Mononuclear cell (primary cell): ENCODE data around the gene GLB1L2. TPM values are rescaled to one million over a fixed set of nuclear protein-coding genes. Genes with fewer than 3 reads are reported as not detected.
"Not testable (repeated sequence)": the region's sequence is repeated elsewhere in the genome, so short reads cannot be mapped to it uniquely, and the experiment has no call there.

ENCODE experiments used
- H3K27me3 ChIP-seq: 2 replicates; pipeline ENCODE4 v1.6.0; 2011; ENCODE audit warnings: low read length, control low read depth; ENCODE audit not compliant: insufficient read depth
- H3K4me1 ChIP-seq: 2 replicates; pipeline ENCODE4 v1.5.1; 2011; ENCODE audit warnings: mild to moderate bottlenecking, low read length, control low read depth; ENCODE audit not compliant: insufficient read depth
- H3K4me3 ChIP-seq: 2 replicates; pipeline ENCODE4 v1.5.1; 2011; ENCODE audit warnings: mild to moderate bottlenecking, low read length, moderate library complexity
- H3K9me3 ChIP-seq: 2 replicates; pipeline ENCODE4 v1.5.1; 2011; ENCODE audit warnings: low read depth, mild to moderate bottlenecking, control low read depth, low read length
- total RNA-seq: library from RNA; depleted of rRNA; stranded (reverse); fragments of >200 nt; gene quantifications from one replicate; pipeline ENCODE4 v1.2.3, GENCODE V29; 2012

Gene GLB1L2
- total RNA-seq, 1 donor: 0.42 TPM

DNA sequence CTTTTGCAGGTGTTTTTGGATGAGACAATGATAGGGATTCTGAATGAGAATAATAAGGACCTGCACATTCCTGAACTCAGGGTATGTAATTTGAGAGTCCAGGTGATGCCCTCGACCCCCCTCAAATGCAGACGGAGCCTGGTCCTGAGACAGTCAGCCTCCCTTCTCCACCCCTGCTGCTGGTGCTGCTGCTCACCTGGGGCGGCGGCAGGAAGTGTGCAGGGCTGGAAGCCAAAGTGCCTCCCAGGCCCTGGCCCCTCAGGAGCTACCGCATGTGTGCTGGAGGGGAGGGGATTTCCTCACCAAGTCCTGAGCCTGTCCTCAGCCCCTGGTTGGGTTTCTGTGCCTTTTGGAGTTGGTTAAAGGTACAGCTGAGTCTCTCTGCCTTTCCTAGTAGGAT, 19.0 kb upstream of the GLB1L2 start:
- H3K27me3 ChIP-seq: peaks cover 4% of the 10 kb centered on the region
- H3K4me3 ChIP-seq: no peak overlapping the region
- peaks cover 15% of the 10 kb centered on the region for H3K9me3 ChIP-seq
- no peaks in the 10 kb centered on the region for H3K4me1 ChIP-seq

DNA sequence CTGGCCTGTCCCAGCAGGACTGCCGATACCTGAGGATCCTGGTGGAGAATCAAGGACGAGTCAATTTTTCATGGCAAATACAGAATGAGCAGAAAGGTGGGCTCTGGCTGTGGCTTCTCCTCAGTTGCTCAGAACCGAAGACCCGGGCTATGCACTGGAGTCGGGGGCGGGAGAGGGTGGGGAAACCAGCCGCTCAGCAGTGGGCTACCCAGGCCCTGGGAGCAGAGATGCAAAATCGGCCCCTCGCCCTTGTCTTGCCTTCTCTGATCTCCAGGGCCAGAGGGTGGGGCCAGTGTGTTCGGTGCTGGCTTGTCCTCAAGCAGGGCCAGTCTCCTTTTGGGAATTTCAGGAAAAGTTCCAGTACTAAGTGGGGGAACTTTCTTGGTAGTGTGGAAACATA, 18.4 kb upstream of the GLB1L2 start:
- Histone ChIP-seq H3K4me3 (no peak overlapping the region), H3K9me3 (peaks cover 15% of the 10 kb centered on the region), H3K4me1 (no peaks in the 10 kb centered on the region), H3K27me3 (peaks cover 4% of the 10 kb centered on the region)

DNA sequence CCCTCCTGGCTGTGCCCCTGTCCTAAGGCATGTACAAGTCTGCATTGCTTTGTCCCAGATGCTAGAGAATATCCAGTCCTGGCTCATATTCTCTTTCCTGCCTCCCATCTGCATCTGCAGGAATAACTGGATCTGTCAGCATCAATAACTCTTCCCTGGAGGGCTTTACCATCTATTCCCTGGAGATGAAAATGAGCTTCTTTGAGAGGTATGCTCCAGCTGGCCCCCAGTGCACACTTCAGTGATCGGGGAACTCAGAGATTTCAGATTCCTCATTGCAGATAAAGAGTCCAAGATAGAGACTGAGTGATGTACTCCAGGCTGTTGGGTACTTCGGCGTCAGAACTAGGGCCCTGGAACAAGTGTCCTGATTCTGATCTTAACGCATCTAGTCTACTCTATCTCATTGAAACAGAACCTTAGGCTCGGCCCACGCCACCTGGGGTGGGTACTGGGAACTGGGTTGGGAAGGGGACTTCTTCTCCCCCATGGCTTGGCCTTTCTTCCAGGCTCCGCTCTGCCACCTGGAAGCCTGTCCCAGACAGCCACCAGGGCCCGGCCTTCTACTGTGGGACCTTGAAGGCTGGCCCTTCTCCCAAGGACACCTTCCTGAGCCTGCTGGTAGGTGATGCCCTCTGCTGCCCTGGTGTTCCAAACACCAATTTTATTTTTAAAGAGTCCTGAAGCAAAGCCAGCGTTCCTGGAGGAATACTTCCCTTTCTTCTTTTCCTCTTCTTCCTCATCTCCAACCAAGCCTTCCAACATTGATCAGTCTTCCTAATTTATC, 17.8 kb upstream of the GLB1L2 start:
- H3K27me3 ChIP-seq: peaks cover 4% of the 10 kb centered on the region
- no peak overlapping the region for H3K4me3 ChIP-seq
- H3K4me1 ChIP-seq: no peaks in the 10 kb centered on the region
- H3K9me3 ChIP-seq: peaks cover 15% of the 10 kb centered on the region

DNA sequence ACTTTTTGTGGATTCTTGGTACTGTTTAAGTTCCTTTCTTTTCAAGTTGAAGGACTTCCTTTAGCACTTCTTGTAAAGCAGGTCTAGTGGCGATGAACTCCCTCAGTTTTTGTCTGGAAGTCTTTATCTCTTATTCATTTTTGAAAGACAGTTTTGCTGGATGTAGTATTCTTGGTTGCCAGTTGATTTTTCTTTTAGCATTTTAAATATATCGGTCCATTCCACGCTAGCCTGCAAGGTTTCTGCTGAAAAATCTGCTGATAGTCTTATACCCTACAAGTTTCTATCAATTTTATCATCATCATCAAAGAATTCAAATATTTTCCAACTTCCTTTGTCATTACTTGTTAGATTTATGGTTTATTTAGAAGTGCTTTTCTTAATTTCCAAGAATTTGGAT, 14.7 kb upstream of the GLB1L2 start:
- no peaks in the 10 kb centered on the region for H3K4me1 ChIP-seq
- H3K4me3 ChIP-seq: no peak overlapping the region
- H3K27me3 ChIP-seq: peaks cover 4% of the 10 kb centered on the region
- H3K9me3 ChIP-seq: peaks cover 21% of the 10 kb centered on the region

DNA sequence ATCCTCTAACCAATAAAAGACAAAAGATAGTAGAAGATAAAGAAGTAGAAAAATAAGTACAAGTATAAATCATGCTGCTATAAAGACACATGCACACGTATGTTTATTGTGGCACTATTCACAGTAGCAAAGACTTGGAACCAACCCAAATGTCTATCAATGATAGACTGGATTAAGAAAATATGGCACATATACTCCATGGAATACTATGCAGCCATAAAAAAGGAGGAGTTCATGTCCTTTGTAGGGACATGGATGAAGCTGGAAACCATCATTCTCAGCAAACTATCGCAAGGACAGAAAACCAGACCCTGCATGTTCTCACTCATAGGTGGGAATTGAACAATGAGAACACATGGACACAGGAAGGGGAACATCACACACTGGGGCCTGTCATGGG, 10.4 kb upstream of the GLB1L2 start:
- H3K9me3 ChIP-seq: peaks cover 19% of the 10 kb centered on the region
- H3K4me3 ChIP-seq, H3K27me3 ChIP-seq, H3K4me1 ChIP-seq: not testable (repeated sequence)

DNA sequence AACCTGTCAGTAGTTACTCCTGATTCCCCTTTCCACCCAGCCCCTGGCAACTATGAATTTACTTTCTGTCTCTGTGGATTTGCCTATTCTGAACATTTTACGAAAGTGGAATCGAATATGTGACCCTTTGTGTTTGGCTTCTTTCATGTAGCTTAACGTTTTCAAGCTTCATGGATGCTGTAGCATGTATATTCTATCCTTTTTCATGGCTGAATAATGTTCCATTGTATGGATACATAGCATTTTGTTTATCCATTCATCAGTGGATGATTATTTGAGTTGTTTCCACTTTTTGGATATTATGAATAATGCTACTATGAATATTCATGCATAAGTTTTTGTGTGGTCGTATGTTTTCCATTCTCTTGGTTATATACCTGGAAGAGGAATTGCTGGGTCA, 9.2 kb upstream of the GLB1L2 start:
- H3K4me1 ChIP-seq: no peaks in the 10 kb centered on the region
- no peaks in the 10 kb centered on the region for H3K27me3 ChIP-seq
- peaks cover 7% of the 10 kb centered on the region for H3K9me3 ChIP-seq
- H3K4me3 ChIP-seq: no peak overlapping the region

DNA sequence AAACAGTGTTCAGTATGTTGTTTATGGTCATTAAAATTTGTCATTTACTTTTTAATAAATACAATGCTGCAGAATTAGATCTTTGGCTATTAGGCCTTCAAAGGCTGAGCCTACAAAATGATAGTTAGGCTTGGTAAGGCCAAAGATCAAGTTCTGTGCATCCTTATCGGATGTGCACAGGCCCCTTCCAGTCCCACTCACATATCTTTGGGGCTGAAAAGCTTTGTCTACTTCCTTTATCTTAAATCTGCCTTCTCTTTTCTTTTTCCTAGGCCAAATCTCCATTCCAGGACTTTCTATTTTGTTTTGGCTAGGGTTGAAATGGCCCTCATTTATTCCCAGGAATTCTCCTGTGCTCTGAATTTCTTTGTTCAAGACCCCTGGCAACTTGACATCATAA, 3.4 kb upstream of the GLB1L2 start:
- H3K9me3 ChIP-seq: no peaks in the 10 kb centered on the region
- no peak overlapping the region for H3K4me3 ChIP-seq
- peaks cover 8% of the 10 kb centered on the region for H3K4me1 ChIP-seq
- peaks cover 29% of the 10 kb centered on the region for H3K27me3 ChIP-seq

DNA sequence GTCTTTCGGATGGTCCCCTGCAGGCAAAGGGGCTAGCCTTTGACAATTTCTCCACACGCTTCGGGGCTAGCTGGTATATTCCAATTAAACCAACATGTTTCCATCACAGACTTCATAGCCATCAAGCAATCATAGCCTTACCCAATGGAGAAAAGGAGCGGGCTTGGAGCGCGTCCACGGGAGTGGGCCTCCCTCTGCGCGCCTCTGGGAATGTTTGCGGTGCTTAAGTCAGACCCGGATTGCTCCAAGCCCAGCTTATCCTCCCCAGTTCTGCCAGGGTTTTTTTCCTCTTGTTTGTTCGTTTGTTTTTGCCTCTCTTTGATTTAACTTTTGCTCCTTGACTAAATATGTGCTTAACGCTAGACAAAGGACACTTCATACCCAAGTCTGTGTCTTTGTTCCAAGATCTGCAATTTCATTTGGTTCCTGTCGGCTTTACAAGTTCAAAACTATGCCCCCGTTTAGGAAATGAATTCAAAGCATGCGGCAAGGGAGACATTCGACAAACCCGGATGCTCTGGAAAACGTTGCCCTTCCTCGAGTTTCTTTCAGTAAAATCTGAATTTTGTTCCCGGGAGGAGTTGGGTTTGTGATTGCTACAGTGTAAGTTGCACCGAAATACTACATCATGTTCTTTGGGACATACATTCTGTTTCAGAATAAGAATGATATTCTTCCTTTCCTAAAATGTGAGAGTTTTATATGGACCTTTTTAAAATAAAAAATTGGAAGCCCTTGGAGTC, 1.0 kb upstream of the GLB1L2 start:
- peaks cover 8% of the 10 kb centered on the region for H3K4me1 ChIP-seq
- H3K4me3 ChIP-seq: no peak overlapping the region
- peaks cover 29% of the 10 kb centered on the region for H3K27me3 ChIP-seq
- no peaks in the 10 kb centered on the region for H3K9me3 ChIP-seq

DNA sequence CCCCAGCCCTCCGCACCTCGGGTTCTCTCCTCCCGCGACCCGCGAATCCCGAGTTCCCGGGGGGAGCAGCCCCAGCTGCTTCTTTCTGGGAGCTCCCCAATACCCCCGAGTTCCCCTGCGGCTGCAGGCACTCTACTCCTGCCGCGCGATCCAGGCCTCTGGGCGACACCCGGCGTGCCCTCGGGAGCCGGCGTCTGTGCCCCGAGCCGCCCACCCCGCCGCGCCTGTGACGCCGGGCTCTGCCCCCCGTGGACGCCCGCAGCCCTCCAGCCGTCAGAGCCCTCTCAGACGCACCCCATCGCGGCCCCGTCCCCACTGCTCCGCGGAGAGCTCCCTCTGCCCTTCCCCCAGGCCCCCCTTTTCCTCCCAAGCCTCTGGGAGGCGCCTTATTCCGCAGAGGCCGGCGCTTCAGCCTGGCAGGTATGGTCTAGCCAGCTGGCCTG, 422 bp downstream of the GLB1L2 start:
- H3K4me3 ChIP-seq: peak overlapping the region; percentile 36
- peaks cover 29% of the 10 kb centered on the region for H3K27me3 ChIP-seq
- peaks cover 8% of the 10 kb centered on the region for H3K4me1 ChIP-seq
- H3K9me3 ChIP-seq: no peaks in the 10 kb centered on the region

DNA sequence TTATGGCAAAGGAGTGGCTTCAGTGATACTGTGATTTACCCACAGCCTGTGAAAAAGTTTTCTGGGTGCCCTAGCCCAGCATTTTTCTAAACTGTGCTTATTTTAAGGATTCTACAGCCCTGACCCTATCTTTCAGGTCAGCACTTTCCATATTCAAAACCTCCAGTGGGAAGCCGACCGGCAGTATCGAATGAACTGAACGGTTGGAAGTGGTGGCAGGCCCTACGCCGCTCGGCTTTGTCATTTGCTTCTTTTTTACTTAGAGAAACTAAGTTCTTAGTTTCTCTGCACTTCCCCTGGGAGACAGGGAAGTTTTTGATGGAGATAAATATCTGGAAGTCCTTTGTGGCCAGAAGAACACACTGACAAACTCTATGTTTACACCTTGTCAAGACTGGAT, 994 bp downstream of the GLB1L2 start:
- Histone ChIP-seq H3K9me3 (no peaks in the 10 kb centered on the region), H3K4me3 (no peak overlapping the region), H3K27me3 (peaks cover 29% of the 10 kb centered on the region), H3K4me1 (peaks cover 8% of the 10 kb centered on the region)

DNA sequence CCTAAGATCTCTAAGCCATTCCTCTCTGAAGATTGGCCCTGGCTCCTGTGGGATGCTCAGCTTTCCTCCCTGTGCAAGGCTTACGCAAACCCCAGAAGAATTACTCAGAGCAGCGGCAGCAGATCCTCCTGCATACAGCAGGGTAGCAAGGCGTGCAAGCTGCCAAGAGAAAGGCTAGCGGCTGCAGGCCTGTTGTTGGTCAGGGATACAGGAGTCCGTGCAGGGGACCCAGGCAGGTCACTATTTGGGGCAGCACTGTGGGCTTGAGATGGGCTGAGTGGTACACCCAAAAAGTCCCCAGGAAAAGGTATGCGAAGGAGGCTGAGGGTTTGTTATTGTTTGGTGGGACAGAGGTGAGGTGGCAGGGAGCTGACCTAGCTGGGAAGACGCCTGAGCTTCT, 1.5 kb downstream of the GLB1L2 start:
- Histone ChIP-seq H3K4me3 (no peak overlapping the region), H3K4me1 (peaks cover 8% of the 10 kb centered on the region), H3K9me3 (no peaks in the 10 kb centered on the region), H3K27me3 (peaks cover 29% of the 10 kb centered on the region)

DNA sequence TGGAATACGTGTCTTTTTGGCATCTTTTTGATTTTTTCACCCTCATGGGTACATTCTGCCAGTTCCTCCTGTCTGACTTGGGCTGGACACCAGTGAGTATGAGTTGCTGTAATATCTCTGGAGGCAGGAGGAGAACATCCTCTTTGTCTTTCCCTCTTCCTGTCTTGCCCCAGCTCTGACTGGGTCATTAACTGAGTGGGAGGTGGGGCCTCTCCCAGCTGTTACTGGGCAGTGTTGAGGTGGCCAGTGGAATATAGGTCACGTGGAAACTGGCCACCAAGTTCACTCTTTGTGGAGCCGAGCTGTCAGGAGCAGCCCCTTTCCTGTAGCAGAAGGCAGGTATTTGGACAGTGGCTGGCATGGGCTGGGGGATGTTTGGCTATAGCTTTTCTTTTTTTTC, 2.2 kb downstream of the GLB1L2 start:
- peaks cover 8% of the 10 kb centered on the region for H3K4me1 ChIP-seq
- H3K27me3 ChIP-seq: peaks cover 29% of the 10 kb centered on the region
- H3K9me3 ChIP-seq: no peaks in the 10 kb centered on the region
- no peak overlapping the region for H3K4me3 ChIP-seq

DNA sequence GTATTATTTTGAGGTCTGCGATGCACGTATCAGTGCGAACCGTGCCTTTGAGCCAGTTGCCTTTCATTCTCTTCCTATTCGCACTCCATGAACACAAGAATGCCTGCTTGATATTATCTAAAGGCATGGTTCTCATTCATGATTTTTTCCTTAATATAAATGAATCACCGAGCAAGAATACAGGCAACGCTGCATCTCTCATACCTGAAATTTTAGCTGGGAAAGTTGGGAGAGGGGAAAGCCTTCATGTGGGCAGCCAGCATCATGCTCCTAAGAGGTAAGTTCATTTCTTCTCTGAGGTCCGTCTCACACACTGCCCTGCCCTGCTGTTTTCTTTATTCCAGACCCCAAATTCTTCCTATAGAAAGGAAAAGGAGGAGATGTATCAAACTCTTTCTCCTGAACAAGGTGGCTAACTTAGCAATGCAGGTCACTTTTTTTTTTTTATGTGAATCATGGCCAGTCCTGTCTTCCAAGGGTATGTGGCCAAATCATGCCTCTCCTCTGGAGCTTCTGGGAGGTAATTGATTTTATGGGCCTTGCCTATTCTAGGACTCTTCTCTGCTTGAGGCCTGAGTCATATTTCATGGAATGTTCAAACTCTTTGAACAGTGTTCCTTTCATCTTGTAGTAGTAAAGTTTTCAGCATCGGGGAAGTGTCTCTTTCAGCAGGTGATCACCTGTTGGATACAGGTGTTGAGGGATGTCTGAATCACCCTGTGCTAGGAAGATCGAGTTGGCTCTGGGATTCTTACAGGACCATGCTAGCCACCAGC, 3.2 kb downstream of the GLB1L2 start:
- Histone ChIP-seq H3K4me3 (no peak overlapping the region), H3K27me3 (peaks cover 26% of the 10 kb centered on the region), H3K4me1 (peaks cover 8% of the 10 kb centered on the region), H3K9me3 (no peaks in the 10 kb centered on the region)

DNA sequence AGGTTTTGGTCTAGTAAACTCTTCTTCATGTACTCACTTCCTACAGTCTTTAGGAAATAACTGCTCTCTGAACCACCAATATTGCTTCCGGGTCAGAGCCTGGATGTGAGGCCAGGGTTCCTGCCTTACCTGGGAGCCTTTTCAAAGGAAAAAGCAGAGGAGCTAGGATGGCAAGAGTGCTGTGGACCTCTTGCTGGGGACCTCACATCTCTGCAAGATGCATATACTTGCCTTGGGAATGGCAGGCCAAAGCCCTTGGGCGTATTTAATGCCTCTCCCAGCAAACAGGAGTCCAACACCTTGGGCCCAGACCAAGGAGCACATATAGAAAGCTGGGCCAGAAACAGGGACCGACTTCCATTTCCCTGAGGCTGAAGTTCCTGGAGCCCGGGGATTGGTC, 5.3 kb downstream of the GLB1L2 start:
- H3K4me1 ChIP-seq: peaks cover 6% of the 10 kb centered on the region
- no peaks in the 10 kb centered on the region for H3K9me3 ChIP-seq
- no peak overlapping the region for H3K4me3 ChIP-seq
- peaks cover 13% of the 10 kb centered on the region for H3K27me3 ChIP-seq

DNA sequence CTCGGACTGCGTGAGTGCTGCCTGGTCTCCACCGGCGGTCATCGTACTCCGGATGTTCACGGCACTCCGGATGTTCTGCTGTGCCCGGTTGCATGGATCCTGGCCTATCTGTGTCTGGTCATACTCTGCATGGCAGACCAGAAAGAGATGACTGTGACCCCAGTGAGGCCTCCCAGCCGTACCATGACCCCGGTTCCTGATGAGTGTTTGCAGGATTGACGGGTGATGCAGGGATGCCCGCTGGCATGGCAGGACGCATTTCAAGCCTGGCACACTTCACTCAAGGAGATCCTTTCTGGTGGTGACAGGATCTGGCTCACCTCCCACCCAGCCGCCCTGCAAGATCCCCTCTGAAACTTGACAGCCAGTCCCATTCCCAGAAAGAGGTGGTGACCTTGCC, 6.3 kb downstream of the GLB1L2 start:
- H3K27me3 ChIP-seq: peaks cover 4% of the 10 kb centered on the region
- H3K4me1 ChIP-seq: no peaks in the 10 kb centered on the region
- no peak overlapping the region for H3K4me3 ChIP-seq
- no peaks in the 10 kb centered on the region for H3K9me3 ChIP-seq
